DND-41 (cell line): ENCODE results near the gene MPC1.

Source experiments
- EZH2 ChIP-seq: IDR thresholded peaks from 3 replicates; pipeline ENCODE4 v1.6.1; 2012; ENCODE audit warnings: borderline replicate concordance, low read depth, mild to moderate bottlenecking, moderate library complexity, low read length, inconsistent platforms; ENCODE audit not compliant: severe bottlenecking
- TF ChIP-seq, protein P1 (sequence below): IDR thresholded peaks from 2 replicates; pipeline ENCODE4 v1.5.1; 2012; ENCODE audit warnings: borderline replicate concordance, low read length, moderate library complexity, mild to moderate bottlenecking; ENCODE audit not compliant: poor library complexity, severe bottlenecking; ENCODE audit errors: extremely low read depth

DNA sequence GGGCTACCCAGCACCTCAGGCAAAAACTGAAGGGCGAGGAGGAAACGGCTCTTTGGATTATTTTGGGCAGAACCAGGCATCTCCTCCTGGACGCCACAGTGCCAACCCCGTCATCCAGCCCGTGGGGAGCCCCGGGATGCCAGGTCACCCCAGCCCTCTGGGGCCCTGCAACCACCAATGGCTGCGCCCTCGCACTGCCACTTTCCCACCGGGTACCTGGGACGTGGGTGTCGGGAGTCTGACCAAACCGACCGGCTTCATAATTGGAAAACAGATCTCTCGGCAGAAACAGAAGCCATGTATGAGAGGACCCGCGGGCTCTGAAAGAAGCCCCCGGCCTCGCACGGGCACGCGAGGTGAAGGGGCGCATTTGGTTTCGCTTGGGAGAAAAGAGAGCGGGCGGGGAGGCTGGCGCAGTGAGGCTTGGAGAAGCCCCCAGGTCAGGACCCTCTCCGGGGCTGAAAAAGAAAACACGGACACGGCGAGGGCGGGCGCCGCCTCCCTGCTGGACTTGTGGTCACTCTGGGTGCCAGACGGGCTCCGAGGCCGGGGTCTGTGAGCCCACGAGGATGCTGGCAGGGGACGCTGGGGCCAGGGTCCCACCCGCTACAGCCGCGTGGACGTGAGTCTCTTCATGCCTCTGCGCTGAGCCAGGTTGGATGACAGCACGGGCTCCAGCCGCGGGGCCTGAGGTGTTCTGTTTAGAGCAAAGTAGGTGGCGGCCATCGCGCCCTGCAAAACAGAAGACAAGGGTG, 29.6 kb upstream of the MPC1 start:
- TF ChIP-seq, protein P1, sequence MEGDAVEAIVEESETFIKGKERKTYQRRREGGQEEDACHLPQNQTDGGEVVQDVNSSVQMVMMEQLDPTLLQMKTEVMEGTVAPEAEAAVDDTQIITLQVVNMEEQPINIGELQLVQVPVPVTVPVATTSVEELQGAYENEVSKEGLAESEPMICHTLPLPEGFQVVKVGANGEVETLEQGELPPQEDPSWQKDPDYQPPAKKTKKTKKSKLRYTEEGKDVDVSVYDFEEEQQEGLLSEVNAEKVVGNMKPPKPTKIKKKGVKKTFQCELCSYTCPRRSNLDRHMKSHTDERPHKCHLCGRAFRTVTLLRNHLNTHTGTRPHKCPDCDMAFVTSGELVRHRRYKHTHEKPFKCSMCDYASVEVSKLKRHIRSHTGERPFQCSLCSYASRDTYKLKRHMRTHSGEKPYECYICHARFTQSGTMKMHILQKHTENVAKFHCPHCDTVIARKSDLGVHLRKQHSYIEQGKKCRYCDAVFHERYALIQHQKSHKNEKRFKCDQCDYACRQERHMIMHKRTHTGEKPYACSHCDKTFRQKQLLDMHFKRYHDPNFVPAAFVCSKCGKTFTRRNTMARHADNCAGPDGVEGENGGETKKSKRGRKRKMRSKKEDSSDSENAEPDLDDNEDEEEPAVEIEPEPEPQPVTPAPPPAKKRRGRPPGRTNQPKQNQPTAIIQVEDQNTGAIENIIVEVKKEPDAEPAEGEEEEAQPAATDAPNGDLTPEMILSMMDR, result no peak
- TF ChIP-seq EZH2, result no peak
